HepG2 (cell line): ENCODE data around the gene NELFCD. TPM values are rescaled to one million over a fixed set of nuclear protein-coding genes. Genes with fewer than 3 reads are reported as not detected.

Experiments
- ATAC-seq: fragments of 200-7000 bp; cut with Tn5 transposase; 3 replicates; pipeline ENCODE4 v1.9.1; 2020; ENCODE audit warnings: mild to moderate bottlenecking, moderate library complexity
- BruUV-seq: library from RNA; stranded (reverse); fragments of 400-500 nt; replicated peaks from 2 replicates; lab custom pipeline; 2021; lab: Mats Ljungman, UMichigan
- CTCF ChIA-PET: fragments of 300-600 bp; formaldehyde crosslinking; extraction: SDS; loops from one replicate; lab custom pipeline; 2021; ENCODE audit warnings: low total read pairs, inconsistent platforms, low intra/inter-chr PET ratio; lab: Yijun Ruan, JAX
- POLR2A ChIA-PET: fragments of 350-600 bp; sonication (Branson Sonifier 250); formaldehyde crosslinking; loops from one replicate; lab custom pipeline; 2020; ENCODE audit warnings: antibody characterized with exemption, inconsistent platforms; lab: Yijun Ruan, JAX
- DNase-seq: peaks from one replicate; pipeline ENCODE4 v3.0.0-alpha.2; 2015; ENCODE audit warnings: low spot score
- FAIRE-seq: peaks from 3 replicates; lab custom pipeline; 2011; peaks lifted over from hg19 to GRCh38; lab: Jason Lieb, UNC
- H2AFZ ChIP-seq: one replicate; pipeline ENCODE4 v1.6.1; 2011; ENCODE audit warnings: low read length, inconsistent platforms
- H3K27ac ChIP-seq: fragments of 300-600 bp; 3 replicates; pipeline ENCODE4 v1.8.0; 2011; ENCODE audit warnings: mixed run types, mild to moderate bottlenecking, mixed read lengths, low read length, inconsistent platforms; ENCODE audit not compliant: insufficient read depth; ENCODE audit errors: extremely low read length
- H3K27me3 ChIP-seq, 2 experiments: fragments of 200-600 bp in 1 of 2; 2 replicates in 1 of 2; 3 replicates in 1 of 2; pipeline versions ENCODE4 v1.6.0 to v1.8.0; 2011; ENCODE audit warnings: low read length in 2 of 2, mild to moderate bottlenecking in 2 of 2, moderate library complexity in 2 of 2, inconsistent platforms in 1 of 2; ENCODE audit not compliant: insufficient read depth in 2 of 2, control insufficient read depth in 1 of 2
- H3K36me3 ChIP-seq, 2 experiments: fragments of 200-600 bp in 1 of 2; replicated peaks in 1 of 2; 2 replicates in 1 of 2; 3 replicates in 1 of 2; pipeline versions ENCODE4 v1.5.1 to v1.8.0; 2011; ENCODE audit warnings: low read length in 2 of 2, inconsistent platforms in 1 of 2; ENCODE audit not compliant: insufficient read depth in 2 of 2, control insufficient read depth in 1 of 2
- H3K4me1 ChIP-seq: 2 replicates; pipeline ENCODE4 v1.5.1; 2012; ENCODE audit warnings: low read length, inconsistent platforms; ENCODE audit not compliant: insufficient read depth
- H3K4me2 ChIP-seq: 2 replicates; pipeline ENCODE4 v1.6.0; 2011; ENCODE audit warnings: low read depth, low read length, inconsistent platforms
- H3K4me3 ChIP-seq, 3 experiments: fragments of 200-600 bp in 1 of 3; sonication (generic), shearing (Covaris generic) in 1 of 3; replicated peaks in 1 of 3; 2 replicates each; pipeline ENCODE4 v1.5.1; 2011 to 2016; ENCODE audit warnings: low read length in 3 of 3, inconsistent platforms in 2 of 3, low read depth in 2 of 3, mild to moderate bottlenecking in 2 of 3, control low read depth in 1 of 3, mixed read lengths in 1 of 3; ENCODE audit not compliant: insufficient read depth in 1 of 3
- H3K79me2 ChIP-seq: one replicate; pipeline ENCODE4 v1.6.1; 2011; ENCODE audit warnings: low read length, inconsistent platforms; ENCODE audit not compliant: insufficient read depth
- H3K9ac ChIP-seq: 2 replicates; pipeline ENCODE4 v1.6.0; 2011; ENCODE audit warnings: mild to moderate bottlenecking, low read depth, low read length, inconsistent platforms; ENCODE audit not compliant: insufficient read depth
- H3K9me3 ChIP-seq: 2 replicates; pipeline ENCODE4 v1.5.1; 2012; ENCODE audit warnings: mild to moderate bottlenecking, low read length
- H4K20me1 ChIP-seq: 2 replicates; pipeline ENCODE4 v1.6.0; 2011; ENCODE audit warnings: inconsistent platforms, mild to moderate bottlenecking, low read length, moderate library complexity; ENCODE audit not compliant: insufficient read depth
- CBX2 ChIP-seq, 2 experiments: fragments of 200-600 bp in 1 of 2; sonication (generic); formaldehyde crosslinking in 1 of 2; IDR thresholded peaks; 2 replicates each; pipeline versions ENCODE4 v1.7.0 to v1.8.1; 2018 to 2022; ENCODE audit warnings: low read depth in 2 of 2, low read length in 1 of 2, mild to moderate bottlenecking in 1 of 2, missing genetic modification reagents in 1 of 2
- FIP1L1 ChIP-seq: fragments of 200-400 bp; formaldehyde crosslinking; IDR thresholded peaks from 2 replicates; pipeline ENCODE4 v1.6.1; 2018; ENCODE audit warnings: low read depth, mild to moderate bottlenecking, low read length, moderate library complexity, borderline replicate concordance; ENCODE audit not compliant: insufficient read depth
- SMAD1 ChIP-seq: sonication (generic); formaldehyde crosslinking; IDR thresholded peaks from 2 replicates; pipeline ENCODE4 v1.4.0; 2020; ENCODE audit warnings: missing genetic modification reagents, low read depth, mild to moderate bottlenecking, borderline replicate concordance
- SOX13 ChIP-seq, 3 experiments: fragments of 450-650 bp in 1 of 3; sonication (generic) in 1 of 3; formaldehyde crosslinking in 1 of 3; IDR thresholded peaks in 2 of 3; conservative IDR thresholded peaks in 1 of 3; 2 replicates each; pipeline versions ENCODE4 v1.5.0 to v1.6.1; 2016 to 2020; ENCODE audit warnings: antibody characterized with exemption in 1 of 3, mild to moderate bottlenecking in 1 of 3, missing compliant biosample characterization in 1 of 3, missing genetic modification reagents in 1 of 3, moderate library complexity in 1 of 3
- U2AF1 ChIP-seq: fragments of 200-400 bp; formaldehyde crosslinking; optimal IDR thresholded peaks from 2 replicates; pipeline ENCODE3; 2017; ENCODE audit warnings: mild to moderate bottlenecking, low read depth, low read length
- ZBTB34 ChIP-seq: sonication (generic); formaldehyde crosslinking; IDR thresholded peaks from 2 replicates; pipeline ENCODE4 v1.8.0; 2022; ENCODE audit warnings: mild to moderate bottlenecking, missing genetic modification reagents
- ZMAT5 ChIP-seq: sonication (generic); formaldehyde crosslinking; IDR thresholded peaks from 2 replicates; pipeline ENCODE4 v1.5.0; 2020; ENCODE audit warnings: mild to moderate bottlenecking, low read depth, missing genetic modification reagents, borderline replicate concordance
- ZNF232 ChIP-seq: sonication (generic); formaldehyde crosslinking; IDR thresholded peaks from 2 replicates; pipeline ENCODE4 v1.4.0; 2020; ENCODE audit warnings: missing genetic modification reagents, borderline replicate concordance
- ZNF329 ChIP-seq: sonication (generic); formaldehyde crosslinking; IDR thresholded peaks from 2 replicates; pipeline ENCODE4 v1.9.0; 2021; ENCODE audit warnings: low read depth, mild to moderate bottlenecking, missing genetic modification reagents
- ZNF709 ChIP-seq: sonication (generic); formaldehyde crosslinking; IDR thresholded peaks from 2 replicates; pipeline ENCODE4 v1.5.0; 2020; ENCODE audit warnings: mild to moderate bottlenecking, missing genetic modification reagents
- ZNF841 ChIP-seq: sonication (generic); formaldehyde crosslinking; IDR thresholded peaks from 2 replicates; pipeline ENCODE4 v1.8.1; 2023; ENCODE audit warnings: missing genetic modification reagents, borderline replicate concordance
- WGBS: methylation state at CpG from one replicate; pipeline ENCODE4 v1.1.6; 2017; ENCODE audit warnings: low lambda C conversion rate; 5-methylcytosine and 5-hydroxymethylcytosine counted together
- in situ Hi-C: cut with HindIII; loops from 2 replicates; pipeline ENCODE4 v1.10.0; 2017; ENCODE audit warnings: low pct_unique_long_range_greater_than_20kb; ENCODE audit not compliant: extremely low pct_ligation_motif_present
- intact Hi-C: fragments of 100-400 bp; cut with micrococcal nuclease; formaldehyde crosslinking; loops from one replicate; pipeline ENCODE4 v1.10.0; 2022; ENCODE audit not compliant: unreplicated experiment
- polyA plus RNA-seq, 8 experiments: library from polyadenylated mRNA; depleted of rRNA in 3 of 8; stranded (reverse) in 7 of 8; unstranded in 1 of 8; fragments of >200 nt; fragmentation: Illumina TruSeq in 4 of 8; extraction: Trizol in 4 of 8; gene quantifications; 2 replicates each; pipeline versions ENCODE4 v1.2.1 to v1.2.3, GENCODE V29; 2011 to 2016; ENCODE audit warnings: low read depth in 4 of 8, missing spikeins in 1 of 8, mixed read lengths in 1 of 8; ENCODE audit not compliant: insufficient read depth in 1 of 8
- total RNA-seq, 5 experiments: library from RNA; depleted of rRNA; stranded (reverse); fragments of >200 nt; fragmentation: Illumina TruSeq; extraction: Trizol; gene quantifications; 2 replicates each; pipeline ENCODE4 v1.2.3, GENCODE V29; 2016; ENCODE audit warnings: low read depth in 1 of 5

NELFCD gene
- total and polyA plus RNA-seq, 2 of the 13 experiments (the other 11 are each of a cell fraction or from before 2014, with no cell fraction given) = 159 to 203 TPM

- no peak for TF ChIP-seq ZNF841 (CRISPR knock-in tag)
- TF ChIP-seq SOX13 (IDR thresholded peaks at IDR 0.05) = peak; percentile 8; the same call in 1 of the 2 replicates
- TF ChIP-seq SOX13 (CRISPR knock-in tag; conservative IDR thresholded peaks at IDR 0.05 in 1 of 2, IDR thresholded peaks at IDR 0.05 in 1 of 2) = peak in 1 of 2 experiments; percentile 87; a peak in 1 of 4 replicates
These were observed 51.6 kb downstream of the NELFCD start (continued) for GRCh38 chr20:59032713-59033059.

GRCh38 chr20:59033093-59033492, 52.0 kb downstream of the NELFCD start:
- TF ChIP-seq ZNF232 (CRISPR knock-in tag) (no peak), ZBTB34 (no peak), ZMAT5 (CRISPR knock-in tag) (no peak), ZNF709 (CRISPR knock-in tag) (no peak), FIP1L1 (no peak), SMAD1 (CRISPR knock-in tag) (no peak), U2AF1 (no peak), ZNF329 (no peak), CBX2 (IDR thresholded peaks at IDR 0.05; ENCODE audit: low read depth, low read length) (peak; percentile 95), CBX2 (CRISPR knock-in tag; IDR thresholded peaks at IDR 0.05; ENCODE audit: low read depth) (no peak)
- TF ChIP-seq, all 625 proteins: peak for 1
- in situ Hi-C loops = no loop called here
- H3K9me3 ChIP-seq = no peaks in the 10 kb centered on the region
- H3K79me2 ChIP-seq = peaks cover 43% of the 10 kb centered on the region
- no peaks in the 10 kb centered on the region; a peak in 1 of 5 replicates for H3K27me3 ChIP-seq
- WGBS = 96% methylated on average over 1 of the region's 1 CpG
- peaks cover 10% of the 10 kb centered on the region; the same call in 1 of the 2 replicates for H4K20me1 ChIP-seq
- no TSS peak for BruUV-seq
- no peak for ATAC-seq
- H3K4me1 ChIP-seq = peaks cover 43% of the 10 kb centered on the region
- H2AFZ ChIP-seq = no peak overlapping the region
- intact Hi-C loops = loop anchor here (2.0 to 5.0 kb wide), 2 partner anchors 36 to 140 kb away; no protein-coding TSS in a partner anchor
- H3K4me2 ChIP-seq = peak overlapping the region; percentile 92
- ChIA-PET CTCF (no interaction called here), POLR2A (interaction anchor here (1.1 to 3.7 kb wide), 9 partner anchors 13 to 162 kb away, joined by 3 to 68 read pairs (median 7); partner anchors contain the start of gene NELFCD)
- no peak for DNase-seq
- H3K9ac ChIP-seq = peak overlapping the region; percentile 72
- H3K27ac ChIP-seq = no peak overlapping the region
- H3K36me3 ChIP-seq = peaks cover 7 to 14% of the 10 kb centered on the region in 2 experiments; a peak in 4 of 5 replicates
- H3K4me3 ChIP-seq = peak overlapping the region in 2 of 3 experiments; percentile 65 to 97; a peak in 3 of 6 replicates
- no peak for FAIRE-seq
